Endometrial microvascular endothelial cells (primary cell): ENCODE measurements around the gene SUPT3H. TPM values are rescaled to one million over a fixed set of nuclear protein-coding genes. Genes with fewer than 3 reads are reported as not detected.

Experiments
- total RNA-seq: library from RNA; depleted of rRNA; stranded (reverse); fragments of >200 nt; gene quantifications from one replicate; pipeline ENCODE4 v1.2.3, GENCODE V29; 2015; ENCODE audit errors: inconsistent ontology term

The SUPT3H gene
- total RNA-seq, 1 donor from 2014 or later: 6.6 TPM

Other genes starting within 250 kb of the SUPT3H start
- 0.09 TPM for gene RUNX2, start 49.6 kb downstream of the SUPT3H start, total RNA-seq